A673 (cell line): ENCODE measurements around the gene SPTLC3.

Experiments used
- EZH2 ChIP-seq: fragments of 200-600 bp; sonication (generic); IDR thresholded peaks from 2 replicates; pipeline ENCODE4 v1.6.1; 2017; ENCODE audit warnings: borderline replicate concordance, low read depth, mild to moderate bottlenecking, mixed read lengths, antibody characterized with exemption, low read length; ENCODE audit not compliant: poor library complexity, severe bottlenecking
- TF ChIP-seq, protein P1 (sequence below): fragments of 300-800, 200-600 bp; sonication (generic); conservative IDR thresholded peaks from 2 replicates; pipeline ENCODE4 v1.5.1; 2017; ENCODE audit warnings: low read depth, mild to moderate bottlenecking, antibody characterized with exemption, low read length, moderate library complexity, mixed read lengths

DNA sequence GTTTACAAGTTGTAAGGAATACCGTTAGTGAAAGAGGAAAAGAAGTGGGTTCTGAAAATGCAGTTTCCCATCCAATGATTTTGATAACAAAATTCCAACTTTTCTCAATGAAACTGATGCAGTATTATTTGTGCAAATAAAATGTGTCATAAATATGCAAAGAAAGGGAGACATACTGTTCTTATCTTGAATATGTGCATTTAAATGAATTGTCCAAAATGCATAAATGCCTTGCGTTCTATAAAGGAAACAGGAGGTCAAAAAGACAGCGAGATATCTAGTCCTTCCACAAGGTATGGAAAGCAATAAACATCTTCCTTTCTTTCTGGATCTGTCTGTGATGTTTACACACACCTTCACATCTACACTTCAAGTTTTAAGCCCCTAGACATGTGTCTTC lies 157.7 kb downstream of the SPTLC3 start:
- no peak for TF ChIP-seq EZH2
- TF ChIP-seq, protein P1, sequence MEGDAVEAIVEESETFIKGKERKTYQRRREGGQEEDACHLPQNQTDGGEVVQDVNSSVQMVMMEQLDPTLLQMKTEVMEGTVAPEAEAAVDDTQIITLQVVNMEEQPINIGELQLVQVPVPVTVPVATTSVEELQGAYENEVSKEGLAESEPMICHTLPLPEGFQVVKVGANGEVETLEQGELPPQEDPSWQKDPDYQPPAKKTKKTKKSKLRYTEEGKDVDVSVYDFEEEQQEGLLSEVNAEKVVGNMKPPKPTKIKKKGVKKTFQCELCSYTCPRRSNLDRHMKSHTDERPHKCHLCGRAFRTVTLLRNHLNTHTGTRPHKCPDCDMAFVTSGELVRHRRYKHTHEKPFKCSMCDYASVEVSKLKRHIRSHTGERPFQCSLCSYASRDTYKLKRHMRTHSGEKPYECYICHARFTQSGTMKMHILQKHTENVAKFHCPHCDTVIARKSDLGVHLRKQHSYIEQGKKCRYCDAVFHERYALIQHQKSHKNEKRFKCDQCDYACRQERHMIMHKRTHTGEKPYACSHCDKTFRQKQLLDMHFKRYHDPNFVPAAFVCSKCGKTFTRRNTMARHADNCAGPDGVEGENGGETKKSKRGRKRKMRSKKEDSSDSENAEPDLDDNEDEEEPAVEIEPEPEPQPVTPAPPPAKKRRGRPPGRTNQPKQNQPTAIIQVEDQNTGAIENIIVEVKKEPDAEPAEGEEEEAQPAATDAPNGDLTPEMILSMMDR = no peak
